NB4 (cell line): Measurements from ENCODE around the gene PLA2G10.

Experiments
- DNase-seq: peaks from one replicate; pipeline ENCODE4 v3.0.0; 2010; ENCODE audit warnings: low read depth
- H3K4me3 ChIP-seq: one replicate; pipeline ENCODE4 v1.5.1; 2011; ENCODE audit warnings: mild to moderate bottlenecking, low read depth, low read length, moderate library complexity
- POLR2A ChIP-seq: IDR thresholded peaks from 2 replicates; pipeline ENCODE4 v1.6.1; 2011; ENCODE audit warnings: mild to moderate bottlenecking; ENCODE audit not compliant: insufficient read length; ENCODE audit errors: extremely low read depth

PLA2G10 gene

DNA sequence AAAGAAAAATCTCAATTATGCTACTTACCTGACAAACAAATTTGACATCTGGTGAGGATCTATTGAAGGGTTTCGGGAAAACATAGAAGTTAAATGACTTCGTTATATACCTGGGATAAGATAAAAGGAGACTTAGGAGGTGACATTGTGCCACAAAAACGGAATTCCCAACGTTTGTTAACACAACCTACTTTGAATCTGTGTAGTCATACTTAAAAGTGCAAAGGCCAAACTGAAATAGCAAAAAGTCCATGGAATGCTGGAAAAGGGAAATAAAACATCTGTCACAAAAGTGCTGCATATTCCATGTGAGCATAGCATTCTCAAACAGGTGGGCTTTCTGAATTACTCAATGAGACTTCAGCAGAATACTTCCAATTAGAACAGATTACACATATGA is 67.0 kb downstream of the PLA2G10 start:
- H3K4me3 ChIP-seq = no peak overlapping the region
- no peak for DNase-seq
- TF ChIP-seq POLR2A = no peak
